GM12878 (cell line): ENCODE results near the gene STK40. TPM values are rescaled to one million over a fixed set of nuclear protein-coding genes. Genes with fewer than 3 reads are reported as not detected.

Experiments used
- ATAC-seq: fragments of 200-7000 bp; cut with Tn5 transposase; 3 replicates; pipeline ENCODE4 v1.9.1; 2020; ENCODE audit warnings: mild to moderate bottlenecking, moderate library complexity
- BruUV-seq: library from RNA; stranded (reverse); fragments of 400-500 nt; replicated peaks from 2 replicates; lab custom pipeline; 2021; lab: Mats Ljungman, UMichigan
- CTCF ChIA-PET: fragments of 300-600 bp; sonication (Branson Sonifier 250); formaldehyde crosslinking; extraction: SDS; loops from one replicate; lab custom pipeline; 2021; ENCODE audit warnings: inconsistent platforms; lab: Yijun Ruan, JAX
- POLR2A ChIA-PET: fragments of 350-600 bp; formaldehyde crosslinking; extraction: SDS; loops from one replicate; lab custom pipeline; 2021; ENCODE audit warnings: inconsistent platforms; lab: Charles Lee
- RAD21 ChIA-PET: fragments of 300-600 bp; sonication (Branson Sonifier 250); formaldehyde crosslinking; loops from one replicate; lab custom pipeline; 2023; ENCODE audit warnings: antibody characterized with exemption; ENCODE audit not compliant: unreplicated experiment; lab: Charles Lee
- SMC1A ChIA-PET: fragments of 300-600 bp; sonication (Branson Sonifier 250); formaldehyde crosslinking; loops from one replicate; lab custom pipeline; 2023; ENCODE audit not compliant: unreplicated experiment, uncharacterized antibody; lab: Charles Lee
- DNase-seq: peaks from one replicate; pipeline ENCODE4 v3.0.0-alpha.2; 2011; ENCODE audit warnings: low read depth, low spot score
- FAIRE-seq: peaks from 3 replicates; lab custom pipeline; 2011; peaks lifted over from hg19 to GRCh38; lab: Jason Lieb, UNC
- H2AFZ ChIP-seq: 2 replicates; pipeline ENCODE4 v1.6.0; 2011; ENCODE audit warnings: low read depth, low read length, control low read depth; ENCODE audit not compliant: control insufficient read depth
- H3K27ac ChIP-seq: 2 replicates; pipeline ENCODE4 v1.5.1; 2011; ENCODE audit warnings: control low read depth; ENCODE audit not compliant: control insufficient read depth, insufficient read depth
- H3K27me3 ChIP-seq, 2 experiments: replicated peaks in 1 of 2; 2 replicates each; pipeline versions ENCODE4 v1.6.0 to v1.6.1; 2011; ENCODE audit warnings: low read length in 1 of 2; ENCODE audit not compliant: control insufficient read depth in 2 of 2, insufficient read depth in 2 of 2
- H3K36me3 ChIP-seq, 2 experiments: 2 replicates each; pipeline ENCODE4 v1.5.1; 2011; ENCODE audit warnings: low read length in 1 of 2; ENCODE audit not compliant: control insufficient read depth in 2 of 2, insufficient read depth in 2 of 2
- H3K4me1 ChIP-seq: 2 replicates; pipeline ENCODE4 v1.6.1; 2011; ENCODE audit warnings: mild to moderate bottlenecking, low read length, moderate library complexity, mixed read lengths; ENCODE audit not compliant: control insufficient read depth, insufficient read depth
- H3K4me2 ChIP-seq: 2 replicates; pipeline ENCODE4 v1.6.0; 2011; ENCODE audit warnings: control low read depth; ENCODE audit not compliant: control insufficient read depth, insufficient read depth
- H3K4me3 ChIP-seq: fragments of 200-600 bp; sonication (generic); 2 replicates; pipeline ENCODE4 v1.5.1; 2016
- H3K79me2 ChIP-seq: 2 replicates; pipeline ENCODE4 v1.6.0; 2011; ENCODE audit warnings: low read length; ENCODE audit not compliant: control insufficient read depth, insufficient read depth
- H3K9ac ChIP-seq: 2 replicates; pipeline ENCODE4 v1.8.0; 2011; ENCODE audit warnings: low read length, control low read depth, mixed read lengths; ENCODE audit not compliant: control insufficient read depth, insufficient read depth
- H3K9me3 ChIP-seq: replicated peaks from 3 replicates; pipeline ENCODE4 v1.5.1; 2011; ENCODE audit warnings: mild to moderate bottlenecking, low read length; ENCODE audit not compliant: control insufficient read depth, insufficient read depth
- H4K20me1 ChIP-seq: 2 replicates; pipeline ENCODE4 v1.6.0; 2011; ENCODE audit not compliant: control insufficient read depth, insufficient read depth
- HCFC1 ChIP-seq: fragments of 150-350 bp; IDR thresholded peaks from 2 replicates; pipeline ENCODE4 v1.6.1; 2014; ENCODE audit warnings: low read length
- HDGF ChIP-seq: fragments of 450-650 bp; IDR thresholded peaks from 2 replicates; pipeline ENCODE4 v1.6.1; 2016; ENCODE audit warnings: antibody characterized with exemption
- KLF5 ChIP-seq: fragments of 450-650 bp; IDR thresholded peaks from 2 replicates; pipeline ENCODE4 v1.6.1; 2014; ENCODE audit warnings: mild to moderate bottlenecking; ENCODE audit not compliant: partially characterized antibody
- POLR2A ChIP-seq: IDR thresholded peaks from 2 replicates; pipeline ENCODE4 v1.6.1; 2011; ENCODE audit warnings: low read depth, mild to moderate bottlenecking, low read length
- TAF1 ChIP-seq: IDR thresholded peaks from 2 replicates; pipeline ENCODE4 v1.6.1; 2011; ENCODE audit warnings: mild to moderate bottlenecking, low read depth, low read length, borderline replicate concordance
- WGBS: methylation state at CpG from one replicate; pipeline ENCODE4 v1.1.6; 2016; ENCODE audit warnings: low lambda C conversion rate; ENCODE audit not compliant: insufficient replicate concordance, insufficient coverage; ENCODE audit errors: missing lambda C conversion rate; 5-methylcytosine and 5-hydroxymethylcytosine counted together
- in situ Hi-C: fragments of 300-500 bp; cut with MboI; formaldehyde crosslinking; loops from 9 replicates; pipeline ENCODE4 v1.14.3; 2018; ENCODE audit warnings: mixed read lengths
- intact Hi-C: fragments of 100-400 bp; cut with micrococcal nuclease; formaldehyde crosslinking; loops from one replicate; pipeline ENCODE4 v1.14.2; 2022; ENCODE audit not compliant: unreplicated experiment
- polyA plus RNA-seq, 11 experiments: library from polyadenylated mRNA; depleted of rRNA in 4 of 11; unstranded in 6 of 11; stranded (reverse) in 5 of 11; fragments of >200 nt; fragmentation: Nextera tagmentation in 4 of 11; fragmentation: Illumina TruSeq in 1 of 11; extraction: Ambion mirVana in 4 of 11; extraction: Trizol in 1 of 11; gene quantifications; 1 replicate in 1 of 11; 2 replicates in 10 of 11; pipeline versions ENCODE4 v1.2.1 to v1.2.3, GENCODE V29; 2011 to 2016; ENCODE audit warnings: inconsistent platforms in 2 of 11, missing spikeins in 2 of 11, low read depth in 1 of 11
- total RNA-seq, 4 experiments: library from RNA; depleted of rRNA in 3 of 4; stranded (reverse); fragments of >200 nt in 3 of 4; fragmentation: Illumina TruSeq in 1 of 4; extraction: Trizol in 1 of 4; gene quantifications; 2 replicates each; pipeline versions ENCODE4 v1.2.1 to v1.2.3, GENCODE V29; 2013 to 2021
- TF ChIP-seq, protein P1 (sequence below): fragments of 450-650 bp; IDR thresholded peaks from 2 replicates; pipeline ENCODE4 v1.6.1; 2014; ENCODE audit warnings: mild to moderate bottlenecking

STK40 gene
- total and polyA plus RNA-seq, 10 of the 15 experiments (the other 5 are each of a cell fraction or from before 2014, with no cell fraction given) = 0.27 to 51.0 (median 29.5) TPM

DNA sequence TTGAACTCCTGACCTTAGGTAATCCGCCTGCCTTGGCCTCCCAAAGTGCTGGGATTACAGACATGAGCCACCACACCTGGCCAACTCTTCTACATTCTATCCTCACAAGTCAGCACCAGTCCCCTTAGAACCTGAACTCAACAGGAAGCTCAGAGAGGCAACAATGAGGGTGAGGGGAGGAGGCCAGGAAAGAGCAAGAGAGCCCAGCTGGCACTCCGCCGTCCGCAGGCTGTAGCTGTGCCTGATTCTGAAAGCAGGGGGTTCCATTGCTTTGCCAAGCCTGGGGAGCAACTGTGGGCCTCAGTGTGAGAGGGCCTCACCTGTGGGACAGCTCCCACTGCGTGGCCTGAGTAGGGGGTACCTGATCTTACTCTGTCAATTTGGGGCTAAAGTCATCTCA lies 18.7 kb downstream of the STK40 start (continued):
- no peak for TF ChIP-seq HDGF
- TF ChIP-seq KLF5 = no peak
- TF ChIP-seq, protein P1, sequence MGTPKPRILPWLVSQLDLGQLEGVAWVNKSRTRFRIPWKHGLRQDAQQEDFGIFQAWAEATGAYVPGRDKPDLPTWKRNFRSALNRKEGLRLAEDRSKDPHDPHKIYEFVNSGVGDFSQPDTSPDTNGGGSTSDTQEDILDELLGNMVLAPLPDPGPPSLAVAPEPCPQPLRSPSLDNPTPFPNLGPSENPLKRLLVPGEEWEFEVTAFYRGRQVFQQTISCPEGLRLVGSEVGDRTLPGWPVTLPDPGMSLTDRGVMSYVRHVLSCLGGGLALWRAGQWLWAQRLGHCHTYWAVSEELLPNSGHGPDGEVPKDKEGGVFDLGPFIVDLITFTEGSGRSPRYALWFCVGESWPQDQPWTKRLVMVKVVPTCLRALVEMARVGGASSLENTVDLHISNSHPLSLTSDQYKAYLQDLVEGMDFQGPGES = no peak

DNA sequence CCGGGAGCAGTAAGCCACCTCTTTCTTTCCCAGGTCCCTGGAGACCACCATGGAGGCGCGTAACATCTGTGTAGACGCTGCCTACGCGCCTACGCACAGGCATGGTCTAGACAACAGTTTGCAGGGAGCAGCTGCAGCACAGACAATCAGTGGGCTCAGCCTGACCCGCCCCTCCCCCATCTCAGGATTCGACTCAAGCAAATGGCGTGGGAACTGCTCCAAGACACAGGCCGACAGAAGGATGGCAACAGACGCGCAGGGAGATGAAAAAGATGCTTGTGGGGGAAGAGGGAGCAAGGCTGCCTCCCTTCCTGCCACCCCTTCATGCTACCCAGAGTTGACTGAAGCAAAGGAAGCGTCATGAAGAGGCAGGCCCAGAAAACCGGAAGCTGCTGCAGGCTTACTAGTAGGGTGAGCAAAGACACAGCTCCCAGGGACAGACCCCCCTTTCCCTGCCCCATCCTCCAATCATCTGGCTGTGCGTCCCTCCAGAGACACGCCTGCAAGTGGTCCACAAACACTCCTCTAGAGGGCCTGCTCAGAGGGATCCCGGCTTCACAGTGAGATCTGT lies 19.5 kb downstream of the STK40 start:
- no peak for DNase-seq
- H2AFZ ChIP-seq = no peak overlapping the region

More for the DNA sequence above, 19.5 kb downstream of the STK40 start:
- peaks cover 11% of the 10 kb centered on the region for H3K79me2 ChIP-seq
- H3K27me3 ChIP-seq = no peaks in the 10 kb centered on the region
- in situ Hi-C loops = no loop called here
- peak; percentile 36 for ATAC-seq
- H3K4me2 ChIP-seq = no peak overlapping the region
- intact Hi-C loops = no loop called here
- H3K4me1 ChIP-seq = peaks cover 27% of the 10 kb centered on the region
- no peaks in the 10 kb centered on the region for H3K9me3 ChIP-seq
- SMC1A ChIA-PET = interaction anchor here (0.7 to 5.5 kb wide), 4 partner anchors 16 to 216 kb away, joined by 4 to 36 read pairs (median 14); no protein-coding TSS in a partner anchor
- no peak overlapping the region for H3K4me3 ChIP-seq
- POLR2A ChIA-PET = interaction anchor here (0.7 to 3.6 kb wide), 5 partner anchors 10 to 46 kb away, joined by 3 to 15 read pairs (median 4); no protein-coding TSS in a partner anchor
- TF ChIP-seq POLR2A = peak; percentile 42; the same call in 1 of the 2 replicates
- no peak for TF ChIP-seq TAF1
- TF ChIP-seq HCFC1 = no peak
- no TSS peak for BruUV-seq
- peak overlapping the region; percentile 18; the same call in 1 of the 2 replicates for H3K27ac ChIP-seq
- H4K20me1 ChIP-seq = no peaks in the 10 kb centered on the region
- CTCF ChIA-PET = interaction anchor here (1.0 to 8.1 kb wide), 4 partner anchors 19 to 53 kb away, joined by 3 to 157 read pairs (median 32); no protein-coding TSS in a partner anchor
- peaks cover 7 to 19% of the 10 kb centered on the region in 2 experiments; a peak in 3 of 4 replicates for H3K36me3 ChIP-seq
- RAD21 ChIA-PET = interaction anchor here (1.1 to 1.5 kb wide), 2 partner anchors 24 to 80 kb away, joined by 3 to 4 read pairs; no protein-coding TSS in a partner anchor
- no peak for FAIRE-seq
- WGBS = 90% methylated on average over 16 of the region's 18 CpGs
- H3K9ac ChIP-seq = no peak overlapping the region
